Measurements from ENCODE around the gene DCUN1D4.
"Not testable (repeated sequence)": the region's sequence is repeated elsewhere in the genome, so short reads cannot be mapped to it uniquely, and the experiment has no call there.

Gene DCUN1D4

GRCh38 chr4:51893402-51893801 lies 50.4 kb downstream of the DCUN1D4 start:
- not testable (repeated sequence) for DNase-seq (ENCODE audit: low read depth, low spot score)

- peak; percentile 60 for DNase-seq (ENCODE audit: low read depth, low spot score)
Measured at GRCh38 chr4:51894059-51894645, 51.2 kb downstream of the DCUN1D4 start.

- no peak for DNase-seq (ENCODE audit: low read depth, low spot score)
Measured at GRCh38 chr4:51895158-51895557, 52.2 kb downstream of the DCUN1D4 start.

- peak; percentile 79 for DNase-seq (ENCODE audit: low read depth, low spot score)
Measured at GRCh38 chr4:51895816-51896408, 53.0 kb downstream of the DCUN1D4 start.

GRCh38 chr4:51901363-51901762 lies 58.4 kb downstream of the DCUN1D4 start:
- DNase-seq (ENCODE audit: low read depth, low spot score), result no peak

GRCh38 chr4:51906167-51906958 lies 63.4 kb downstream of the DCUN1D4 start:
- no peak for DNase-seq (ENCODE audit: low read depth, low spot score)

- no peak for DNase-seq (ENCODE audit: low read depth, low spot score)
Measured at GRCh38 chr4:51907006-51907669, 64.2 kb downstream of the DCUN1D4 start.

- no peak for DNase-seq (ENCODE audit: low read depth, low spot score)
Measured at GRCh38 chr4:51909236-51909703, 66.3 kb downstream of the DCUN1D4 start.

GRCh38 chr4:51918251-51918650 lies 75.3 kb downstream of the DCUN1D4 start:
- DNase-seq (ENCODE audit: low read depth, low spot score), result no peak

GRCh38 chr4:51923343-51923742 lies 80.4 kb downstream of the DCUN1D4 start:
- DNase-seq (ENCODE audit: low read depth, low spot score), result no peak

GRCh38 chr4:51925307-51925706 lies 82.4 kb downstream of the DCUN1D4 start:
- no peak for DNase-seq (ENCODE audit: low read depth, low spot score)

- DNase-seq (ENCODE audit: low read depth, low spot score), result peak; percentile 22
Measured at GRCh38 chr4:51930557-51930956, 87.6 kb downstream of the DCUN1D4 start.

GRCh38 chr4:51931461-51931860 lies 88.5 kb downstream of the DCUN1D4 start:
- peak; percentile 70 for DNase-seq (ENCODE audit: low read depth, low spot score)

- peak; percentile 96 for DNase-seq (ENCODE audit: low read depth, low spot score)
Measured at GRCh38 chr4:51932261-51932660, 89.3 kb downstream of the DCUN1D4 start.

GRCh38 chr4:51932684-51933083 lies 89.7 kb downstream of the DCUN1D4 start:
- no peak for DNase-seq (ENCODE audit: low read depth, low spot score)

GRCh38 chr4:51940460-51940859 lies 97.5 kb downstream of the DCUN1D4 start:
- DNase-seq (ENCODE audit: low read depth, low spot score), result not testable (repeated sequence)

GRCh38 chr4:51942108-51942832 lies 99.3 kb downstream of the DCUN1D4 start:
- DNase-seq (ENCODE audit: low read depth, low spot score), result peak; percentile 72

GRCh38 chr4:51942833-51943215 lies 99.9 kb downstream of the DCUN1D4 start:
- DNase-seq (ENCODE audit: low read depth, low spot score), result no peak

- DNase-seq (ENCODE audit: low read depth, low spot score), result peak; percentile 74
Measured at GRCh38 chr4:51943221-51943620, 100.3 kb downstream of the DCUN1D4 start.

- no peak for DNase-seq (ENCODE audit: low read depth, low spot score)
Measured at GRCh38 chr4:51958199-51958968, 115.4 kb downstream of the DCUN1D4 start.

GRCh38 chr4:51960486-51960885 lies 117.5 kb downstream of the DCUN1D4 start:
- peak; percentile 26 for DNase-seq (ENCODE audit: low read depth, low spot score)

All from astrocyte of the hippocampus (primary cell).